Neural progenitor cell (in vitro differentiated cells): ENCODE results near the gene RPS6KA2.

Experiments used
- EZH2 ChIP-seq: fragments of 200-600 bp; sonication (generic); IDR thresholded peaks from 2 replicates; pipeline ENCODE4 v1.6.1; 2017; ENCODE audit warnings: antibody characterized with exemption, mild to moderate bottlenecking, moderate library complexity
- TF ChIP-seq, protein P1 (sequence below): fragments of 200-600 bp; sonication (generic); IDR thresholded peaks from 2 replicates; pipeline ENCODE4 v1.5.1; 2017; ENCODE audit warnings: antibody characterized with exemption, mild to moderate bottlenecking

DNA sequence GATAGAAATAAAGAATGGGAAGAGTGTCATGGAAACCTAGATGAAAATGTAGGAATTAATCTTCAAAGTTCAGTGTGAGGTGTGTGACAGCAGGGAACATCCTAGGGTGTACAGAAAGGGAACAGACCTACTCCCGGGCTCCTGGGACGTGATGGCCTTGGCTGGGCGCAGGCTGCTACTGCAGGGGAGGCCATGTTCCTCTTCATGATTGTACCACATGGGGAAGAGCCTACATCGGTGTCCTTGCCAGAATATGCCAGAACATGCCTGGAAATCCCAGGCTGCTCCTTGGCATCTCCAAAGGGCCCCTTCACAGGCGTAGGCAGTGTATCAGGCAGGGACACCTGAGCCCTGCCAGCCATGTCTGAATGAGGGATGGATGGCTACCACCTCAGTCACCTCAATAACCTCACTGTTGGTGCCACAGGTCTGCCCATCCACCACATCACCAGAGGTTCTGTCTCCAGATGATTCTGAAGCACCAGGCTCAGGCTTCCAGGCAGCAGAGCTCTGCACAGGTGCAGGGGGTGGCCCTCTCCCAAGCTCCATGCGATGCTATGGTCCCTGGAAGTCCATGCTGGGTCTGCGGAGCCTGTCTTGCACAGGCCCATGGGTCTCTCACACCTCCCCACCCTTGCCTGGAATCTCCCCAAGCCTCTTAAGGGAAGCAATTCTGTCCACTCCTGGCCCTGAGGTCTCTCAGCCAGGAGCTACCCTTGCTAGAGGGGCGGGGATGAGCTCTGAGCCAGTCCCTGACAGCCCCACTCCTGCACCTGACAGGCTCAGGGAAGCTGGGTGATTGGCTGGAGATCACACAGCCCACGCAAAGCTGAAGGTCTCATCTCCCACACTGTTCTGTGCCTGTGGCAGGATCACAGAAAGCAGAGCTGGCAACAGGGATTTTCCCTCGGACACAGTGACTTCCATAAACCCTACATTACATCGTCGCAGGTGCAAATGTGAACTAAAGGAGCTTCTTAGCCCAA lies 60.7 kb downstream of the RPS6KA2 start:
- TF ChIP-seq, protein P1, sequence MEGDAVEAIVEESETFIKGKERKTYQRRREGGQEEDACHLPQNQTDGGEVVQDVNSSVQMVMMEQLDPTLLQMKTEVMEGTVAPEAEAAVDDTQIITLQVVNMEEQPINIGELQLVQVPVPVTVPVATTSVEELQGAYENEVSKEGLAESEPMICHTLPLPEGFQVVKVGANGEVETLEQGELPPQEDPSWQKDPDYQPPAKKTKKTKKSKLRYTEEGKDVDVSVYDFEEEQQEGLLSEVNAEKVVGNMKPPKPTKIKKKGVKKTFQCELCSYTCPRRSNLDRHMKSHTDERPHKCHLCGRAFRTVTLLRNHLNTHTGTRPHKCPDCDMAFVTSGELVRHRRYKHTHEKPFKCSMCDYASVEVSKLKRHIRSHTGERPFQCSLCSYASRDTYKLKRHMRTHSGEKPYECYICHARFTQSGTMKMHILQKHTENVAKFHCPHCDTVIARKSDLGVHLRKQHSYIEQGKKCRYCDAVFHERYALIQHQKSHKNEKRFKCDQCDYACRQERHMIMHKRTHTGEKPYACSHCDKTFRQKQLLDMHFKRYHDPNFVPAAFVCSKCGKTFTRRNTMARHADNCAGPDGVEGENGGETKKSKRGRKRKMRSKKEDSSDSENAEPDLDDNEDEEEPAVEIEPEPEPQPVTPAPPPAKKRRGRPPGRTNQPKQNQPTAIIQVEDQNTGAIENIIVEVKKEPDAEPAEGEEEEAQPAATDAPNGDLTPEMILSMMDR = no peak
- TF ChIP-seq EZH2 = no peak
